NCI-H524 (cell line): Measurements from ENCODE around the gene USP36.
"Not testable (repeated sequence)": the region's sequence is repeated elsewhere in the genome, so short reads cannot be mapped to it uniquely, and the experiment has no call there.

ENCODE experiments used
- DNase-seq, 2 experiments: peaks; one replicate each; lab custom pipeline; 2025; lab: John Stamatoyannopoulos, UW

The USP36 gene

GRCh38 chr17:78766743-78767294, 73.8 kb downstream of the USP36 start:
- no peak for DNase-seq

- no peak for DNase-seq
Measured at GRCh38 chr17:78766225-78766624, 74.4 kb downstream of the USP36 start.

GRCh38 chr17:78765821-78766220, 74.8 kb downstream of the USP36 start:
- no peak for DNase-seq

GRCh38 chr17:78764871-78765270, 75.7 kb downstream of the USP36 start:
- DNase-seq, result no peak

GRCh38 chr17:78763561-78763960, 77.1 kb downstream of the USP36 start:
- no peak for DNase-seq

GRCh38 chr17:78761789-78762406, 78.7 kb downstream of the USP36 start:
- DNase-seq, result no peak

- peak; percentile 28 to 71 for DNase-seq
Measured at GRCh38 chr17:78759969-78760352, 80.7 kb downstream of the USP36 start.

- DNase-seq, result peak; percentile 31 to 68
Measured at GRCh38 chr17:78759203-78759968, 81.2 kb downstream of the USP36 start.

GRCh38 chr17:78753316-78754250, 87.0 kb downstream of the USP36 start:
- no peak for DNase-seq

GRCh38 chr17:78751447-78752161, 89.0 kb downstream of the USP36 start:
- no peak for DNase-seq

GRCh38 chr17:78751000-78751399, 89.6 kb downstream of the USP36 start:
- not testable (repeated sequence) for DNase-seq

GRCh38 chr17:78748730-78749317, 91.8 kb downstream of the USP36 start:
- no peak for DNase-seq

GRCh38 chr17:78748048-78748729, 92.4 kb downstream of the USP36 start:
- DNase-seq, result no peak

- peak in 1 of 2 experiments; percentile 31 for DNase-seq
Measured at GRCh38 chr17:78747488-78747887, 93.1 kb downstream of the USP36 start.

- no peak for DNase-seq
Measured at GRCh38 chr17:78746949-78747269, 93.7 kb downstream of the USP36 start.

- DNase-seq, result no peak
Measured at GRCh38 chr17:78746263-78746948, 94.2 kb downstream of the USP36 start.
